UCSD-AML1 (cell line): ENCODE measurements around the gene ROBO2.

ENCODE experiments used
- DNase-seq: peaks from one replicate; lab custom pipeline; 2025; ENCODE audit not compliant: unreplicated experiment; lab: John Stamatoyannopoulos, UW

Gene ROBO2

DNA sequence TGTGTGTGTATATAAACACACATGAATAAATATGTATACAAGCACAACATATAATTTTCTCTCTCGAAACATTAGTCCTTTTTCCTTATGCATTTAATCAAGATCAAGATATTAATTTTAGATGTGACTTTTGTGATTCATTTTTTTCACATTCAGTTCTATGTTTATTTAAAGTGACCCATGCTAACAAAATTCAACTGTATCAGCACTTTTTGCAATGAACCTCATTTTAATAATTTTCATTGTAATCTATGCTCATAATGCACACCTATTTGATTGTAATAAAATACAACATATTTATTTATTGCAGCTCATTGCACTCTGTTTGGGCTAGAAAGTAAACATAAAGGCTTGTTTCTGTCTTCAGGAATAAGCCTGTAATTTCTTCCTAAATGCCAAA, 586.3 kb downstream of the ROBO2 start:
- DNase-seq: no peak

DNA sequence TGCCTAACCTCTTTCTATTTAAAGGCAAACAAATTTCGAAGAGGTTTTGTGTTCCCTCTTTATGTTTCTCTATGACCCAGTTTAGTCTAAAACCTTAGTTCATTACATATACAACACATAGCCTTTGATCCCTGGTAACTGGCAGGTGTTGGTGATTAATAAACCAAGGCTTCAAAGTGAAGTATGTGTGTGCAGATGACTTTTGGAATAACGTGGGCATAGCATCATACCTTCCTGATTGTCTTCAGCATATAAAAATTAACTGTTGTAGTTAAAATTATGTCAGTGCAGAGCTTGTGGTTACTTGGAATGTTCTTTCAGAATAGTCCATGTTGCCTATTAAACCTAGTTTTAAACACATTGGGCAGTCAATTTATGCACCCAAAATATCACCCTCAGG, 608.3 kb downstream of the ROBO2 start:
- DNase-seq: no peak

DNA sequence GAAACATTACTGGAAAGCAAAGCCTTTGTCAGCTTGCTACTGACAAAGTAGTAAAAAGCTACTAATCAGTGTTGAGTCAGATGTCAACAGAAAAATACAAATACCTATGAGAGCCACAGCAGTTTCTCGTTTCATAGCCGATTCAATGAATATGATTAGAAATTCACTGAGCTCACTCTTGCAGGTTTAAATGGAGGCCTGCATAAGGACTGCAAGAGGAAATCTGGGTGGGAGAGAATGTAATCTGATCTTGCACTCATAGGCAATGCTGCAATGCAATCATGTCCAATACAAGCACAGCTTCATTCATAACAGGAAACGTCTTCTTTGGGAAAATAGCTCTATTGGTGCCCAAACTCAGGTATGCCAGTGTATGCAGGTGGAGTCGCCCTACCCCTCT, 608.8 kb downstream of the ROBO2 start:
- DNase-seq: no peak

DNA sequence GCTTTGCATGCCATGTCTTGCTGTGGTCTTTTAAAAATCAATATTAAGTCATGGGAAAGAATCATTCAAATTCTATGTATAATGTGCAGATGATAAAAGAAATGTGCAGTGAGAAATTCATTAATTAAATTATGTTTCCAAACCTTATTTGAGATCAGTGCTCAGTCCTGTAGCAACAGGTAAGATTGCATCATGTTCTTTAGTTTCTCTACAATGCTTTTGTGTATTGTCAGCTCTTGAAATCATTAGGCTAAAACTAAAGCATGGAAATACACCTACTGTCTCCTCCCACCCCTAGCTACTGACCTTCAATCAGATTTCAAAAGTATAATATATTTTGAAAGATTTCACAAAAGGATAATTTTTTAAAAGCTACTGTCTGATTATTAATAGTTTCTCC, 612.7 kb downstream of the ROBO2 start:
- DNase-seq: no peak

DNA sequence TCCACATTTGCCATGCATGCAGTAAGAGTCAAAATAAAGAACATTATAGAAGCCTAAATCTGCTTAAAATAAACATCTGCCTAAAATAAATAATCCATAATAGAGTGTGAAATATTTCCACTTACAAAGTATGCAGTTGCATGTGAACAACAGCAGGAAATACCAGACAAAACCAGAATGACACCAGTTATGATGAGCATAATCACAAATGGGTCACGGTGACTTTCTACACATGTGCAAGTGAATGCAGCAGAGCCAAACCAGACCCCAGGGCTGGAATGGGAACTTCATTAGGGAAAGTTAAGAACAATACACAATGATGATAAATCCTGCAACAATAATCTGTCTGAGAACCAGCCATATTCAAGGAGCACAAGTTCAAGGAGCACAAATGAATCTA, 615.5 kb downstream of the ROBO2 start:
- DNase-seq: no peak

DNA sequence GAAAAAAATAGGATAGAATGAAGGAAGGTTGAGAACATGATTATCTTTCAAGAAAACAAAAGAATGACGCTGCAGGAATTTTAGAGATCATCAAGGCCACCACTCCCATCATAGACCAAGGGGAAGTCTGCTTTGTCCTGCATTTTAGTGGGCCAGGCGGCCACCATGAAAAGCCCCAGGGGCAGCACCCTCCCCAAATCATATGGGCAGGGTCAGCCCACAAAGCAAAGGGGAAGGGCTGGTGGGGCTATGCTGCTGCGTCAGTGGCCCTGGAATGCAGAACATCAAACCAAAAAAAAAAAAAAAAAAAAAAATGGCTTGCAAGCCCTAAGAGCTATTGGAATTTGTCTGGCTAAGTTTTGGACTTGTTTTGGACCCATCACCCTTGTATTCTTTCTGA, 620.8 kb downstream of the ROBO2 start:
- DNase-seq: no peak

DNA sequence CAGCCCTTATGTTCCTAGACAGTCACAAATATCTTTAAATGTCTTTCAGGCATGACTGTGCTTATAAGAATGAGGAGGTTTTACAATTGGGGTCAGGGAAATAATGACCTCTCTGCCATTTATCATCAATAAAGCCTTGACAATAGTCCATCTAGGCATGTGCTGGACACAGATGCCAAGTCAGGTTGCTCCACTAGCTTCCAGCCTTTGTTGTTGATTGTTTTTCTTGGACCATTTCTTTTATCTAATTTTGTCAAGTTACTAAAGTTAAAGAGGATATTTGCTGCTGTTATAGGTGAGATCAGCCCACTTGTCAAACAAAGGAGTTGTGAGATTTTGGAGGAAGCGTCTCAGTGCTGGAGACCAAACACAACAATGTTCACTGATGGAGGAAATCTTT, 628.0 kb downstream of the ROBO2 start:
- no peak for DNase-seq

DNA sequence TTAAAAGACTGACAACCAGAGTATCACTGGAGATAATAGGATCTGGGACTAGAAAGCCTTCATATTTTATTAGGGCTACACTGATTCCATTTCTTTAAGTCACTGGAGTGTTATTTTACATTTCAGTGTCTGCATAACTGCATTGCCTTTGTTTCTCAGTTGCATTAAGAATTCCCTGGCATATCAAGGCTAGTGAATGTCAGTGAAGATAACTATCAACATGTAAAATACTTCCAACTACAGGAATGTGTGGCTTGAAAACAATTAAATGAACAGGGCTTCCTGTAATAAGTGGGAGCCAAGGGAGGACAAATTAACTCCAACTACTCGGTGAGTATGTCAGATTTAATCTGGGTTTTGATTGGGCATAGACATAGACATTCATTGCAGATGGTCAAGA, 628.5 kb downstream of the ROBO2 start:
- DNase-seq: no peak

DNA sequence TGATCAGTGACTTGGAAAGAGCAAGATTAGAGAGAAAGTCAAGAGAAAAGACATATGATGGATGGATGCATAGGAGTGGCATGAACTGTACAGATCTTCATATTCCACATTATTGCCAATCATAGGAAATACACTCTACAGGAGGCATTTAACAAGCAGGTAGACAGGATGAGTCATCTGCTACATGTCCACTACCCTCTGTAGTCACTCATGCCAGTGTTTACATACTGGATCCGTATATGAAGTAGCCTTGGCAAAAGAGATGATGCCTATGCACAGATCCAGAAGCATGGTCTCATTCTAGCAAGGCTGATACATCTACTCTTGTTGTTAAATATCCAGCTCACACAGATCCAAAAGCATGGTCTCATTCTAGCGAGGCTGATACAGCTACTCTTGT, 632.1 kb downstream of the ROBO2 start:
- no peak for DNase-seq

DNA sequence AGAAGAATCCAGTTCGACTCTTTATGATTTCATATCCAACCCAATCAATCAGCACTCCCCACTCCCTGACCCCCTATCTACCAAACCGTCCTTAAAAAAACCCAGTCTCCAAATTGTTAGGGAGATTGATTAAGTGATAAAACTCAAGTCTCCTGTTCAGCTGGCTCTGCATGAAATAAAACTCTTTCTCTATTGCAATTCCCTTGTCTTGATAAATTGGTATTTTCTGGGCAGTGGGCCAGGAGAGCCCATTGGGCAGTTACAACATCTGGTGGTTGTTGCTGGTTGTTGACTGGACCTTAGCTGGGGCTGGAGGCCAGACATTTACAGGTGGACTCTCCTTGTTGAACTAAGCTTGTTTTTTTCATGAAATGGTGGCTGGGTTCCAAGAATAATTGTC, 642.3 kb downstream of the ROBO2 start:
- no peak for DNase-seq

DNA sequence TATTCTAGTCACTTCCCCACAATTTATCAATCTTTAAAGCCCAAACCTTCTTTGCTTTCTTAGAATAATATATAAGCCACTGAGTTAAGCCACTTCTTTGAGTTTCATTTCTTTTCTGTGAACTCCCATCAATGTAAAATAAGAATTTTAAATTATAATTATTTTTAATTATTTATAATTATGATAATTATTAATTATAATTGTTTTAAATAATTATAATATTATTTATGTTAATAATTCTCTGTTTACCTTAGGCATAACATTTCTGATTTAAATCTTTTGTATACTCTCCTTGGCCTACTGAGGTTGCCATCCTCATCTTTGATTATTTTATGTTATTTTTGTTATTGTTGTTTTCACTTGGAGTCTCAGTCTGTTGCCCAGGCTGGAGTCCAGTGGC, 644.2 kb downstream of the ROBO2 start:
- no peak for DNase-seq

DNA sequence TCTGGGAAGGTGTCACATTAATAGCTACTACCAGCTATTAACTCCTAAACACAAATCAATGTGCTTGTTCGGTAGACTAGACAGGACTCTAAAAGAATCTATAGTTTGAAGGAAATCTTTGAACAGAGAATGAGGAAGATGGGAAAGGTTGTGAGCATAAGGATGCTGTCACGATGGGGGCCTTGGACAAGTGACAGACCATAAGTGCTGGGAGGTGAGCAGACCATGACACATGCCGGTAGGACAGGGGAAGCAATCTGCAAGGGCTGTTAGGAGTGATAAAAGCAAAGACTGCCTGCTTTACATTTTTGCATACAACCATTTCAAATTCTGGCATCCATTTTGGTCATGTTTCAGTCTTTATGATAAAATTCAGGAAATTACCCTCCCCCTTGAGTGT, 645.8 kb downstream of the ROBO2 start:
- DNase-seq: no peak

DNA sequence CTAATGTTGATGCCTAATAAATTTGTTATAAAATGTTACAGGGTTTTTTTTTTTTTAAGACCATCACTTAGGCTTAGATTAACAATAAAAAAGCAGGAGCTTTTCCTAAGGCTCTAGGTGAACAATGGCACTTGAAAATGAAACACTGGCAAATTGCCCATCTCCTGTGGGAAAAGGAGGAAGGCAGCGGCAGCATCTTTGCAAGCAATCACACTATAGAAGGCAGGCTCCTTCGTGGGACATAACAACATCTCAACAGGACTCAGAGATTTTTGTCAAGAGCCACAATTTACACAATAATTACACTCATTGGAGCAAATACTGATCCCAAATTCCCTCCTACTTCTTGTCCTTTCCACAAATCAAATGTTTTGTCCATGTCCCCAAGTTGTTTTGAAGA, 646.7 kb downstream of the ROBO2 start:
- no peak for DNase-seq

DNA sequence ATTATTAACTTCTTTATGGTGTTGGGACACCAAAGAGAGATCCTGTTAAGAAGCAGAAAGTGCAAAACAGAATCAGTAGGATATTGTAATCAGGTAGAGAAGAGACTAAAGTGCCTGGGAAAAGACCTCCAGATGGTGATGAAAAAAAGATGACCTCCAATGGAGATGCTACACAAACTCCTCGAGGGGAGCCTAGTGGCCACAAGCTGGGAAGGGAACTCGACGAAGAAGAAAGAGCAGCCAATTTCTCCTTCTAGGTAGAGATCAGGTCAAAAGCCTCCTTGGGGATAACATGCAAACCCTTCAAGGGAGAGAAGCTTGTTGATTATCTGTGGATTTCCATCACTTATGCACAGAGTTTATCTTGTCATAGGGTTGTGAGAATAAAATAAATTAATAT, 647.6 kb downstream of the ROBO2 start:
- DNase-seq: no peak

DNA sequence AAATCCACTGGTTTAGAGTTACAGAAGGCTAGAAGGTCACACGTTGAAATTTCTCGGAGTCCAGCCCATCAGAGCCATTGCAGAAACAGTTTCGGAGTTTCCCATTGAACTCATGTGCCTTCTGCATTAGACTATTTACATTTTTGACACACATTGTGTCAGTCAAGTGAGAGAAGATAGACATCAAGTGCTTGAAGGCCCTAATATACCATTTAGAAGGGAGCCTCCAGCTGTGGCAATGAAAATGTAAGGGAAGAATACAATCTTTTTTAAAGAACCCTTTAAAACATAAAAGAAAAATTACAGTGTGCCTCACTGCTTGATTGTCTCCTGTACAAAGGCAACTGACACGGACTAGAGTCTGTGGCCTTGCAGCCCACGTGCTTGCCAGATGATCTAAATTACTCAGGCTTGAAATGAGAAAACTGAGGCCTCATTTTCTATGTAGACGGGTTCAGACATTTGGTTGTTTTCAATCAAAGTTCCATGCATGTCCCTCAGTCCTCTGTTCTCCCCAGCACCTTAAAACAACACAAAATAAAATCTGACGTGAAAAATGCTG, 650.5 kb downstream of the ROBO2 start:
- DNase-seq: no peak

DNA sequence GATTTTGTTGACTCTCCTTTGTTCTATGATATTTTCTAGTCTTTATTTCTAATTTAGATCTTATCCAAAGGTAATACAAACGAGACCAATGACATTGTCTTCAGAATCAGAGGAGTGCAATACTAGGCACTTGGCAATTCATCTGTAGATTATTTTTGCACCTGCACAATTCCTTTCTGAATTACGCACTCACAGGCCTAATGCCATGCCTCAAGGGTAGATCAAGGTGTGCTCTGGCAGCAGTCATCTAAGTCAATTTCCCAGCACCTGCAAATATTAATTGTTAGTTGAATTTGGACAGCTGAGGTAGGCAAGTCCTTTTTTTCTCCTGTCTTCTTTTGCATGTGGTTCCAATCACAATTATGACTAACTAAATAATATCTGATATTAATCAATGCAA, 653.2 kb downstream of the ROBO2 start:
- DNase-seq: no peak

DNA sequence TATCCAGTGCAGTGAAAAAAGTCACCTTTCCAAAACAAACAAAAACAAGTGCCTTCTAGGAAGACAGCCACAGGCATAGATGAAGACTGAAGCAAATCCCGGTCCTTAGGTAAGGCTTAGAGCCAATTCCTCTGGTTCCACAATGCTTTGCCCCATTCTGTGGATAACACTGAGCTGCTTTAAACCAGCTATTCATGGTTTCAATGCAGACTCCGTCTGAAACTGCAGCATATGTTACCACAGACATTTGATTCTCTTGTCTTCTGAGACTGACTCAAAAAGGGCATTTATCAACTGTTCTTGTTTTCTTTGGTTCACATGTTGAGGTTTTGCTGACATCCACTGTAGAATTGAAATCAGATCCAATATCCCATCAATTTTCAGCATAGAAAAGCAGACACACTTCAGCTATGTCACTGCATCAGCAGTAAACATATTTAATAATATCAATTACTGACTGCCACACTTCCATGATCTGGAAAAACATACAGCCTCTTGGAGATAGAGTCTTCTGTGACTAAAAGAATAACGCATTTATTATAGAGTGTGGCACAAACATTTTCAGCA, 659.3 kb downstream of the ROBO2 start:
- DNase-seq: no peak
